HUES6 (cell line): ENCODE results near the gene PLEKHG7.

Experiments
- H3K27ac ChIP-seq: 2 replicates; pipeline ENCODE4 v1.7.0; 2013; ENCODE audit warnings: low read depth, mild to moderate bottlenecking, low read length, inconsistent platforms
- H3K27me3 ChIP-seq: 2 replicates; pipeline ENCODE4 v1.6.1; 2013; ENCODE audit warnings: low read length; ENCODE audit not compliant: control insufficient read depth, insufficient read depth
- H3K36me3 ChIP-seq: 2 replicates; pipeline ENCODE4 v1.6.1; 2013; ENCODE audit warnings: low read length; ENCODE audit not compliant: control insufficient read depth, insufficient read depth
- H3K4me1 ChIP-seq: 2 replicates; pipeline ENCODE4 v1.6.1; 2013; ENCODE audit warnings: low read length; ENCODE audit not compliant: control insufficient read depth, insufficient read depth
- H3K4me3 ChIP-seq: 2 replicates; pipeline ENCODE4 v1.5.1; 2013; ENCODE audit warnings: low read depth, low read length
- H3K9ac ChIP-seq: one replicate; pipeline ENCODE4 v1.6.1; 2013; ENCODE audit warnings: mild to moderate bottlenecking, low read length
- H3K9me3 ChIP-seq: 2 replicates; pipeline ENCODE4 v1.6.1; 2013; ENCODE audit warnings: low read depth, low read length; ENCODE audit not compliant: control insufficient read depth, insufficient read depth

PLEKHG7 gene

GRCh38 chr12:92796650-92797049 is 93.9 kb downstream of the PLEKHG7 start:
- H3K4me1 ChIP-seq: no peaks in the 10 kb centered on the region
- H3K4me3 ChIP-seq: no peak overlapping the region
- peaks cover 10% of the 10 kb centered on the region for H3K36me3 ChIP-seq
- H3K27me3 ChIP-seq: no peaks in the 10 kb centered on the region
- no peaks in the 10 kb centered on the region for H3K9me3 ChIP-seq
- H3K9ac ChIP-seq: no peak overlapping the region
- H3K27ac ChIP-seq: no peak overlapping the region

DNA sequence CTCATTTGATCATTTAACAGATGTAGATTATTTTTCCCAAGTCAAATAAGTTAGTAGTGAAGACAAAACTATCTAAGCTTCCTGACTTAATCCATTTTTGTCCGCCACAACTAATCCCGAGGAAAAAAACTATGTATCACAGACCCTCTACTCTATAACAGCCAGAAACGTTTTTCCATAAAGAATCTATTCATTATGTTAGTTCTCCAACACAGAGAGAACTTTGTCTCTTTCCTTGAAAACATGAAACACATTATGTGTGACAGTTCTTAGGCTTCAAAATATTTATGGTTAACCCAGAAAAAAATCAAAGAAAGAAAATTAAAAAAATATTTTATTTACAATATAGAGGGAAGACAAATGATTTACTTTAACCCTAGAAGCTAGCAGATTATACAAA is 100.1 kb downstream of the PLEKHG7 start:
- H3K4me1 ChIP-seq: no peaks in the 10 kb centered on the region
- H3K9ac ChIP-seq: no peak overlapping the region
- no peak overlapping the region for H3K27ac ChIP-seq
- no peaks in the 10 kb centered on the region for H3K9me3 ChIP-seq
- no peaks in the 10 kb centered on the region for H3K27me3 ChIP-seq
- peaks cover 10% of the 10 kb centered on the region for H3K36me3 ChIP-seq
- H3K4me3 ChIP-seq: no peak overlapping the region

DNA sequence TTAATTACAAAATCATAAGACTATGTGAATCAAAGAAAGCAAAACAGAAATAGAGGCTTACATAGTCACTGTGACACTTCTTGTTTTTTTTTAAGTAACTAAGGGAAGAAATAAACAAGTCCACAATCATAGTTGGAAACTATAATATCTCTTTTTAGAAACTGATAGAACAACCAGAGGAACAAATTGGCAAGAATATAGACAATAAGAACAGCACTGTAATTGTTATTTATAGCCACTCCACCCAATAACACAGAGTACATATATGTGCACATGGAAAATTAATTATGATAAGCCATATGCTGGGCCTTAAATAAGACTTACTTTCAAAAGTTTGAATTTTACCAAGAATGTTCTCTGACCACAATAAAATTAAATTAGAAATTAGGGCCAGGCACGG is 101.1 kb downstream of the PLEKHG7 start:
- H3K9me3 ChIP-seq: no peaks in the 10 kb centered on the region
- H3K4me3 ChIP-seq: no peak overlapping the region
- H3K27ac ChIP-seq: no peak overlapping the region
- no peaks in the 10 kb centered on the region for H3K4me1 ChIP-seq
- no peak overlapping the region for H3K9ac ChIP-seq
- peaks cover 14% of the 10 kb centered on the region for H3K36me3 ChIP-seq
- H3K27me3 ChIP-seq: no peaks in the 10 kb centered on the region

GRCh38 chr12:92810370-92810769 is 107.6 kb downstream of the PLEKHG7 start:
- no peaks in the 10 kb centered on the region for H3K9me3 ChIP-seq
- H3K36me3 ChIP-seq: peaks cover 8% of the 10 kb centered on the region
- H3K27me3 ChIP-seq: no peaks in the 10 kb centered on the region
- H3K4me3 ChIP-seq: no peak overlapping the region
- H3K9ac ChIP-seq: no peak overlapping the region
- no peak overlapping the region for H3K27ac ChIP-seq
- H3K4me1 ChIP-seq: no peaks in the 10 kb centered on the region

- Histone ChIP-seq H3K27me3 (no peaks in the 10 kb centered on the region), H3K9me3 (no peaks in the 10 kb centered on the region), H3K4me1 (no peaks in the 10 kb centered on the region), H3K4me3 (no peak overlapping the region), H3K27ac (no peak overlapping the region), H3K36me3 (peaks cover 8% of the 10 kb centered on the region), H3K9ac (no peak overlapping the region)
Observed at GRCh38 chr12:92814584-92814983, 111.8 kb downstream of the PLEKHG7 start.

- no peaks in the 10 kb centered on the region for H3K4me1 ChIP-seq
- H3K27me3 ChIP-seq: no peaks in the 10 kb centered on the region
- peaks cover 6% of the 10 kb centered on the region; the same call in 1 of the 2 replicates for H3K36me3 ChIP-seq
- H3K4me3 ChIP-seq: no peak overlapping the region
- H3K9ac ChIP-seq: no peak overlapping the region
- H3K9me3 ChIP-seq: no peaks in the 10 kb centered on the region
- no peak overlapping the region for H3K27ac ChIP-seq
Observed at GRCh38 chr12:92821142-92821541, 118.4 kb downstream of the PLEKHG7 start.
